Tibial artery (tissue), 4 donors: ENCODE measurements around the gene PRKG1.

Experiments used
- DNase-seq, 2 donors: peaks; one replicate each; pipeline ENCODE4 v3.0.0-alpha.2; 2019
- H3K27ac ChIP-seq, 2 donors: fragments of 200-600 bp; sonication (generic) in 1 of 2; 1 replicate in 1 of 2; 2 replicates in 1 of 2; pipeline ENCODE4 v1.5.1; 2018 to 2019; ENCODE audit warnings: mild to moderate bottlenecking in 1 of 2
- H3K27me3 ChIP-seq, 2 donors: fragments of 200-600 bp; sonication (generic) in 1 of 2; one replicate each; pipeline versions ENCODE4 v1.5.1 to v1.6.0; 2016 to 2019
- H3K36me3 ChIP-seq, 3 donors: fragments of 200-600 bp; sonication (generic) in 2 of 3; one replicate each; pipeline ENCODE4 v1.5.1; 2016 to 2019; ENCODE audit warnings: mild to moderate bottlenecking in 2 of 3
- H3K4me1 ChIP-seq, 4 donors: fragments of 200-600 bp; sonication (generic) in 2 of 4; 1 replicate in 3 of 4; 2 replicates in 1 of 4; pipeline ENCODE4 v1.5.1; 2016 to 2019
- H3K4me3 ChIP-seq, 2 donors: fragments of 200-600 bp; sonication (generic) in 1 of 2; 1 replicate in 1 of 2; 2 replicates in 1 of 2; pipeline ENCODE4 v1.5.1; 2018 to 2019; ENCODE audit warnings: mild to moderate bottlenecking in 2 of 2
- H3K9me3 ChIP-seq, 3 donors: fragments of 200-600 bp; sonication (generic) in 1 of 3; one replicate each; pipeline ENCODE4 v1.5.1; 2016 to 2019
- intact Hi-C: fragments of 100-400 bp; cut with DNase I; formaldehyde crosslinking; loops from one replicate; pipeline ENCODE4 v1.15.0; 2023; ENCODE audit warnings: low total_unique reads
- TF ChIP-seq, protein P1 (sequence below), 2 experiments: fragments of 200-600 bp in 1 of 2; fragments of 450-650 bp in 1 of 2; IDR thresholded peaks; one replicate each; pipeline ENCODE4 v1.5.1; 2017 to 2019; ENCODE audit warnings: antibody characterized with exemption in 2 of 2, mild to moderate bottlenecking in 1 of 2, moderate library complexity in 1 of 2

The PRKG1 gene

GRCh38 chr10:51112013-51112412, 37.7 kb downstream of the PRKG1 start:
- no peak for DNase-seq
- TF ChIP-seq, protein P1, sequence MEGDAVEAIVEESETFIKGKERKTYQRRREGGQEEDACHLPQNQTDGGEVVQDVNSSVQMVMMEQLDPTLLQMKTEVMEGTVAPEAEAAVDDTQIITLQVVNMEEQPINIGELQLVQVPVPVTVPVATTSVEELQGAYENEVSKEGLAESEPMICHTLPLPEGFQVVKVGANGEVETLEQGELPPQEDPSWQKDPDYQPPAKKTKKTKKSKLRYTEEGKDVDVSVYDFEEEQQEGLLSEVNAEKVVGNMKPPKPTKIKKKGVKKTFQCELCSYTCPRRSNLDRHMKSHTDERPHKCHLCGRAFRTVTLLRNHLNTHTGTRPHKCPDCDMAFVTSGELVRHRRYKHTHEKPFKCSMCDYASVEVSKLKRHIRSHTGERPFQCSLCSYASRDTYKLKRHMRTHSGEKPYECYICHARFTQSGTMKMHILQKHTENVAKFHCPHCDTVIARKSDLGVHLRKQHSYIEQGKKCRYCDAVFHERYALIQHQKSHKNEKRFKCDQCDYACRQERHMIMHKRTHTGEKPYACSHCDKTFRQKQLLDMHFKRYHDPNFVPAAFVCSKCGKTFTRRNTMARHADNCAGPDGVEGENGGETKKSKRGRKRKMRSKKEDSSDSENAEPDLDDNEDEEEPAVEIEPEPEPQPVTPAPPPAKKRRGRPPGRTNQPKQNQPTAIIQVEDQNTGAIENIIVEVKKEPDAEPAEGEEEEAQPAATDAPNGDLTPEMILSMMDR (IDR thresholded peaks at IDR 0.05), result no peak
- Histone ChIP-seq H3K27ac (no peak overlapping the region), H3K4me3 (no peak overlapping the region), H3K9me3 (no peaks in the 10 kb centered on the region), H3K36me3 (no peaks in the 10 kb centered on the region), H3K4me1 (peaks cover 0 to 88% (median 11%) of the 10 kb centered on the region in 4 donors), H3K27me3 (no peaks in the 10 kb centered on the region)
- intact Hi-C loops, result no loop called here

GRCh38 chr10:51113007-51113406, 38.7 kb downstream of the PRKG1 start:
- H3K27me3 ChIP-seq, result no peaks in the 10 kb centered on the region
- H3K4me1 ChIP-seq, result peaks cover 0 to 92% (median 18%) of the 10 kb centered on the region in 4 donors
- no peaks in the 10 kb centered on the region for H3K36me3 ChIP-seq
- no peak overlapping the region for H3K27ac ChIP-seq
- intact Hi-C loops, result no loop called here
- TF ChIP-seq, protein P1 (IDR thresholded peaks at IDR 0.05), result no peak
- no peak for DNase-seq
- H3K9me3 ChIP-seq, result no peaks in the 10 kb centered on the region
- no peak overlapping the region for H3K4me3 ChIP-seq

DNA sequence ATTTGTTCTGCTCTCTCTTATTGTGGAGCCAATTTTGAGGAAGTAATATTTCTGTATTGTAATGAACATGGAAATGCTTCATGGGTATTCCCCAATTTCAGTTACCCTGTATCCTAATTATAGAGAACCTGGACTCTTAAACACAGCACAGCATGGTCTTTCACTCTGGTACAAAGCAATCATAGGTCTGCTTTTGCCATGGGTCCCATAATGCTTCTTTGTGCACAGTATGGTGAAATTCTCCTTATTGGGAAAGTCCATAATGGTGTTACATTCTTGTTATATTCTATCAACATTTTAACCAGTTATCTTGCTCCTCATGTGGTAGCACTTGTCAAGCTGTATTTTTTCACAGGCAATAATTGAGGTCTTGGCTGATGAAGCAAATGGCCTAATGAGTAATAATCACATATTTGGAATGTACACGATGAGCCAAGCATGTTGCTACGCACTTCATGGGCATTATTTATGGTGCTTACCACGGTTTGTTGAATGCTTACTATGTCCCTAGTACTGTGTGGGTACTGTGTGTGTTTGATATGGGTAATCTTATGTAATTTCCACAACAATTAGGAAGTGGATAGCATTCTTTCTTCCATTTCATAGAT, 42.9 kb downstream of the PRKG1 start:
- Histone ChIP-seq H3K27ac (peak overlapping the region in 1 of 2 donors; percentile 50), H3K9me3 (no peaks in the 10 kb centered on the region), H3K4me3 (no peak overlapping the region), H3K36me3 (no peaks in the 10 kb centered on the region), H3K4me1 (peaks cover 0 to 88% (median 28%) of the 10 kb centered on the region in 4 donors), H3K27me3 (no peaks in the 10 kb centered on the region)
- intact Hi-C loops, result no loop called here
- no peak for DNase-seq
- TF ChIP-seq, protein P1 (IDR thresholded peaks at IDR 0.05), result no peak

DNA sequence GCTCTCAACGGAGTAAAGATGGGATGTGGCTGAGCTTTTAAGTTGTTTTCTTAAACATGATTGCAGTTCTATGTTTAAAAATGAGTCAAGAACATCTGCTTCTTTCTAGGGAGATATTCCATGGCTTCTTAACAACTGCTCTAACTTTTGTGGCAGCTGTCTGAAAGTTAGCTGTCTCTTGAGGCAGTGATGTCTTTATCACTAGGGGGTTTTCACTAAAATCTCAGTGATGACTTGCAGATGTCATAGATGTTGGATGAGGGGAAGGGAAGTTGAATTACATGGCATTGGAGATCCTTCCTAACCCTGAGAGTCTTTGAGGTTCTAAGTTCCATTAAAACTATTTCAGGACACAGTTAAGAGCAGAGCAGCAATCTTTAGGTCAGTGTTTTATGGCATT, 43.5 kb downstream of the PRKG1 start:
- no peaks in the 10 kb centered on the region for H3K36me3 ChIP-seq
- intact Hi-C loops, result no loop called here
- no peak for DNase-seq
- H3K27me3 ChIP-seq, result no peaks in the 10 kb centered on the region
- peak overlapping the region in 1 of 2 donors; percentile 50 for H3K27ac ChIP-seq
- peaks cover 0 to 82% (median 27%) of the 10 kb centered on the region in 4 donors for H3K4me1 ChIP-seq
- TF ChIP-seq, protein P1 (IDR thresholded peaks at IDR 0.05), result no peak
- H3K9me3 ChIP-seq, result no peaks in the 10 kb centered on the region
- no peak overlapping the region for H3K4me3 ChIP-seq

DNA sequence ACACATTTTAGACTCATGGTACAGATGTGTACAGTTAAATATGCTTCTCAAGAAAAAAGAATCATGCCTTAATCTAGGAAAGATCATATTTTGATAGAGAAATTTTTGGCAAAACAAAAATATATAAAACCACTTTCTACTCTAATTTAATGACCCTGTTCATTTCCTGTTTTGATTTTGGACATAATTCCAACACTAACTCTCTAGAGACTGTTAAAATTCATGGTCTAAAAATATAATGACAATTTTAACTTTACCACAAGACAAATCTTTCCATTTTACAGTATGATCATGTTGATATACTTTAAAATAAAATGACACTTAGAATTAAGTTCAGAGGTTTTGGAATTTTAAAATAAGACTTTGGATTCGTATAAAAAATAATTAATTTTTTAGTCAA, 45.2 kb downstream of the PRKG1 start:
- Histone ChIP-seq H3K27ac (peak overlapping the region in 1 of 2 donors; percentile 21), H3K27me3 (no peaks in the 10 kb centered on the region), H3K4me1 (peaks cover 0 to 65% (median 22%) of the 10 kb centered on the region in 4 donors), H3K9me3 (no peaks in the 10 kb centered on the region), H3K4me3 (no peak overlapping the region), H3K36me3 (no peaks in the 10 kb centered on the region)
- no peak for DNase-seq
- TF ChIP-seq, protein P1 (IDR thresholded peaks at IDR 0.05), result no peak
- intact Hi-C loops, result no loop called here
